GM21737 (cell line): ENCODE data around the gene MEIS2.

Experiments
- ATAC-seq: cut with Tn5 transposase; IDR thresholded peaks from one replicate; pipeline ENCODE4 v1.9.1; 2021; ENCODE audit warnings: mild to moderate bottlenecking, moderate library complexity; ENCODE audit not compliant: unreplicated experiment

MEIS2 gene

DNA sequence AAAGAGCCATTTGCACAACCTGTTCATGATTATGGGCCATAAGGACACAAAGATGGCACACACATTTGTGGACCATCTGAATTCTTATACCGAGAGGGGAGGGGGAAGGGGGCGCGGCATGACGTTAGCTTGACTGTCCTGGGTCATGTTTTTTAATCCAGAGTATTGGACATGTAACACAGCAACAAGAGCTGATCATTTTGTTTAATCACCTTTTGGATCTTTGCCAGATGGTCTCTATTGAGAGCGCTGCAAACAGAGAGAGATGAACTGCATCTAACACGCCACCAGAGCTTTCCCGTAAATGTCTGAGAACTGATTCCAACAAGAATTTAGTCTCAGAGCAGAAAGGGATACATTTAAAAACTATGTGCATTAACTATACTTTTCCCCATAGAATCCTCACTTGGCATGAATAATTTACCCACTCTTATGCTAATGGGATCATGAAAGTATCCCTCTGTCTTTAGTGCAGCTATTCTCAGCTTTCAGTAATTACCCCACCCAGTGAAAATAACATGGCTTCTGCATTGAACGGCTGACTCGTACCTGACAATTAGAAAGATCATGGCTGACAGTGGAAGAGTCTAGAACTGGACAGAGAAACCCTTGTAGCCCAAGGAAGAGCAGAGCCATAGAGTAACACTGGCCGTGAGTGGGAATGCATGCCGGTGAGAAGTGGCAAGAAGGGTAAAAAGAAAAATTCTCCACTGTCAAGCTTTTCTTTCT, 22.6 kb downstream of the MEIS2 start:
- ATAC-seq: no peak

GRCh38 chr15:37076543-37076942, 23.8 kb downstream of the MEIS2 start:
- no peak for ATAC-seq

DNA sequence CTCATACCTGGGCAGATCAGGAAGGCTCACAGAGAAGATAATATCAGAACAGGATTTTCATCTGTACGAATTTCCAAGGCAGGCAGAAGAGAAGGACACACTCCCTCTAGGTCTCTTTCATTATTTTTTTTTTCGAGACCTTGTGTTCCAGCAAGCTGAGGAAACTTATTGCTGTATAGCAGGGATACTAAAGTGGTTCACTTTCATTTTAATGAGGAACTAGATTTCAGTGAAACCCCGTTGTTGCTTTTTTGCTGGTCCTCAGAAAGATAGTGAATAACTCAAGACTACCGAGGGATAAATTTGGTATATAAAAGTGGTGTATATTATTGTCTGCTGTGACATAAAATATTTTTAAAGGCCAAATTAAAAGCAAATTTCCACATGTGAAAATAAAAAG, 24.6 kb downstream of the MEIS2 start:
- no peak for ATAC-seq

GRCh38 chr15:37072181-37072580, 28.2 kb downstream of the MEIS2 start:
- no peak for ATAC-seq

GRCh38 chr15:37071134-37071533, 29.2 kb downstream of the MEIS2 start:
- no peak for ATAC-seq

DNA sequence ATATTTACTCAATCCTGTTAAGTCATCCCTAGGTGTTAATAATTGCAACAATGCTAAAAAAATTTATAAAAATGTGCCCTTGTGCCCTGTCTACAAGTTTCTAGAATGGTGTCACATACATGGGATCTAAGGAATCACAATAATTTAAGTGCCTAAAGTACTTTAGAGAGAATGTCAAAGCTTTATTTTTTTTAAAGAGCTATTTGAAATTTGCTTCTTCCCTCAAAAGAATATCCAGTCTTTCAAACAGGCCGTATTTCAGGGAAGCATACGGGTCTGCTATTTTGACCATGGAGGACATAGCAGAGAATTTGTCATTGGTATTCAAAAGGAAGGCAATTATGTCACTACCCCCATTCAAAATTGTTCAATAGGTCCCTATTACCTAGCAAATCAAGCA, 29.7 kb downstream of the MEIS2 start:
- ATAC-seq: no peak

DNA sequence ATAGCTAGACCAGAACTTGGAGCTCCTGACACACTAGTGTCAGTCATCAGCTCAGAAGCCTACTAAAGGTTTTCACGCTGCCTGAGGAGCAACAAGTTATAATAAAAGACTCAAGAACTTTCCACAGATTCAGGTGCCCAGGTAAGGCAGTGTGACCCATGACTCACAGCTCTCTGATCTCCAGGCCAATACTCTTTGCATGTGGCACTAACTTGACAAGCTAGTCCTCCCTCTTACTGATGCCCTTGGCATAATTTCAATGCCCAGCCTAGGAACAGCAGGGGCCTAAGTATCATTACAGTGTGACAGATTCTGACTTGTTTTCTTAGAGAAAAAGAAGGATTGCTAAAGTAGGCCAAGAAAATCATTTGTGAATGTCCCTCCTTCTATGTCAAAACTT, 38.4 kb downstream of the MEIS2 start:
- ATAC-seq: no peak

DNA sequence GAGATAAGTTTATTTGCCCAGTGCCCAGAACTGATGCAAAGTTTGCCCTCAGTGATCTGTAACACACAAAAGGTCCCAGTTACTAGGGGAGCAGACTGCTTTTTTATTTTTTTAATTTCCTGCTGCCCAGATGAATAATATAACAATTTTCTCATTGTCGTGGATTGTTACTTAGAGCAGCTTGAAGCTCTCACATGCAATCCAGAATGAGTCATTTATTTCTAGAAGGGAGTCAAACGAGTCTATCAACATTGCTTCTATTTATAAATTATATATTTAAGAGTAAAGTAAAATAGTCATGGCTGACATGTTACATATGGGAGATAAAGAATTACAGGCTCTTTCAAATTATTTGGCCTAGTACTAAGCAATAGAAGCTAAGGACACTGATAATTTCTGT, 41.3 kb downstream of the MEIS2 start:
- ATAC-seq: no peak

DNA sequence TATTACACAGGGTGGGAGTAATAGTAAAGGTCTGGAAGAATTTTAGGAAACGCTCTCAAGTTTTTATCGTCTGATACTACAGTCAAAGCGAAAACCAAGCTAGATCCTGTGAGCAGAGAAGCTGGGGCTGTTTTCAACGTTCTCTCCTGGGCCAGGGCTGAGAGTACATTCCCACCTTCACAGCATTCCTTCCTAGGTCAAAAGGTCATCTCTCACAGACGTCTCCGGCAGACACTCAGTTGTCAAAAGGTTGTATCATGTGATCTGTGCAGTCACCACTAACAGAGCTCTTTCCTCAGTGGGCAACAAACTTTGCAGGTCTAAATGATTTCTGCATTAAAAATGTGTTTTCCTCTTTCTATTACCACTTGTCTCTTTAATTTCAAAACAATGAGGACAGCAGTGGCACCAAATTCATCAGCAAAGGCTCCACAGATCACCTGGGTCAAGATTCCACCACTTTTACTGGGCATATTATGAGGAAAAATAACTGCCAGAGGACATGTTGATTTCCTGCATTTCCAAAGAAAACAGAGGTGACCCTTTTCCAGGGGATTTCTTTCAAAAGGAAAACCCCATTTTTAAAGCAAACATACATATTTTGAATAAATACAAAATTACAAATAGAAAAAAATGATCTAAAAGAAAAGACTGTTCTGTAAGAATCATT, 41.9 kb downstream of the MEIS2 start:
- ATAC-seq: no peak

GRCh38 chr15:37057831-37058230, 42.5 kb downstream of the MEIS2 start:
- ATAC-seq: no peak

- ATAC-seq: no peak
Measured at GRCh38 chr15:37057256-37057655, 43.1 kb downstream of the MEIS2 start.

- ATAC-seq: no peak
Measured at GRCh38 chr15:37056177-37057121, 43.9 kb downstream of the MEIS2 start.

DNA sequence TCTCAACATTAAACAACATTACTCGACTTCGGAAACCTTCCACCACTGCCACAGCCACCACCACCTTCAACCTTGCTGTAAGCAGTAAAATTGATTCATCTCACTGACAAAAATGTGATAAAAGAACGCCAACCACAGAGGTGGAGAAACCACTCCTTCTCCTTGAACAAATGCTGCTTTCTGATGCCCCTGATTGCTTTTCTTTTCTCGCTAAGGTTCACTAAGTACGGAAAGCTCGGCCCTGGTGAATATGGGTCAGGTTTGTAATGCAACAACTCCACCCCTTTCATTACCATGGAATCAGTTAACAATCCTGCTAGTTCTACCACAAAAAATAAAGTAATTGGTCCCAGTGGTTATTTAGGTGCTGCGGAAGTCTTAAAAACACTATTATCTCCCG, 44.9 kb downstream of the MEIS2 start:
- no peak for ATAC-seq

DNA sequence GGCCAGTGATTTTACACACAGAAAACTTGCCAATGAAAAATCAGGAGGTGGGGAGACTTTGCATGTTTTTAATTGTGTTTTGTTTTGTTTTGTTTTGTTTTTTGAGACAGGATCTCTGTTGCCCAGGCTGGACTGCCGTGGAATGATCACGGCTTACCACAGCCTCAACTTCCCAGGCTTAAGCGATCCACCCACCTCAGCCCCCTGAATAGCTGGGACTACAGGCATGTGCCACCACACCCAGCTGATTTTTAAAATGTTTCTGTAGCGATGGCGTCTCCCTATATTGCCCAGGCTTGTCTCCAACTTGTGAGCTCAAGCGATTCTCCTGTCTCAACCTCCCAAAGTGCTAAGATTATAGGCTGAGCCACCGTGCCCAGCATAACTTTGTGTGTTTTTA, 46.0 kb downstream of the MEIS2 start:
- no peak for ATAC-seq

- no peak for ATAC-seq
Measured at GRCh38 chr15:37053166-37053565, 47.2 kb downstream of the MEIS2 start.

DNA sequence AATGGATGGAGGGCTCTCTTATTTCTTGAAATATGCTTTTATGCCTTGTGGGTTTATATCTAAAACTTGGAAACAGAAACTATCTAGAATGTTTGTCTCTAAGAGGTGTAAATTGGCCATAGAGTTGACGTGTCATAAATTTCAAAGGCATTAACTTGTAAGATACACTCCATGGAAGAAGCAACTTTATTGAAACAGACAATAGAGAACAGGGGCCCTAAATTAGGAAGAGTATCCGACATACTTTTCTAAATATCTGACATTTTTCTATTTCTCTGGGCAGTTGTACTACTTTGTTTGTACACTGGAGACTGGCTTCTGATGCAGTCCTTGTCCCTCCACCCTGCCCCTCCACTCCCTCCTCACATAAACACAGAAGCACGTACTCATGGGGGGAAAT, 50.0 kb downstream of the MEIS2 start:
- no peak for ATAC-seq

DNA sequence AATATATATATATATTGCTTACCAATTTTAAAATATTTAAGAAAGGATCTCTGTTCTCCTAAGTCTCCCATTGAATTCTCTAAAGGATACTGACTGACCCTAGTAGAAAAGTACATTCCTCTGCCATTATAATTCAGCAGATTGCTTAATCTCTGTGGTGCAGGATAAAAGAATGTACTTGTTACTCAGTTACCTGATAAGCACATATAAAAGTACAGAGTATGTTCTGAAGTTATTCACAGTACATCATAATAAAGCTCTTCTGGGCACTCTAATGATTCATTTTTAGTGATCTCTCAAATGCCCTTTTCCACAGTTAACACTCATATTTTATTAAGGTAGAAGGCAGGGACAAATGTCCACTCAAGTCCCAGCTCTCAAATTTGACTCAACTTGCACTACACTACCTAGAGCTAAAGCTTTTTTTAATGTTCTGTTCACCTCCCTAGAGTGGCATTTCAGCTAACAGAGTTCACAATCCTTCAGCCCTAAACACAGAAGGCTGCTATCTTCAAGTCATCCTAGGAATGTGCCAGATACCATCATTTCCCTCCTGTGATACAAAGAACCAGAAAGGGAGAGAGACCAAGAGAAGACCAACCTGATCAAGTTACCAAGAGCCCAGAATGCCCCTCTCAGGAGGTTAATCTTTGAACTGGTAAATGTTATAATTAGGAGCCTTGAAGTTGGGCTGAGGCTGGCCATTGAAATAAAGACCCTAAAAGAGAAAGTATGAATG, 53.3 kb downstream of the MEIS2 start:
- no peak for ATAC-seq

GRCh38 chr15:37045859-37046740, 54.2 kb downstream of the MEIS2 start:
- ATAC-seq: no peak

GRCh38 chr15:37044915-37045648, 55.3 kb downstream of the MEIS2 start:
- no peak for ATAC-seq
